Lower leg skin (tissue), 4 donors: ENCODE results near the gene SLC2A5. TPM values are rescaled to one million over a fixed set of nuclear protein-coding genes. Genes with fewer than 3 reads are reported as not detected.

Experiments
- DNase-seq, 2 donors: peaks; one replicate each; pipeline ENCODE4 v3.0.0-alpha.2; 2019; ENCODE audit warnings: low spot score in 2 of 2
- H3K4me3 ChIP-seq: fragments of 200-600 bp; sonication (generic); 2 replicates; pipeline ENCODE4 v1.5.1; 2017; ENCODE audit warnings: mild to moderate bottlenecking, low read depth; ENCODE audit not compliant: poor library complexity, severe bottlenecking
- CTCF ChIP-seq, 3 donors: fragments of 450-650 bp; IDR thresholded peaks; one replicate each; pipeline ENCODE4 v1.5.1; 2016; ENCODE audit warnings: antibody characterized with exemption in 3 of 3, mild to moderate bottlenecking in 3 of 3, moderate library complexity in 2 of 3
- POLR2A ChIP-seq, 2 donors: fragments of 450-650 bp; IDR thresholded peaks; one replicate each; pipeline ENCODE4 v1.6.1; 2016 to 2017; ENCODE audit warnings: antibody characterized with exemption in 2 of 2, mild to moderate bottlenecking in 1 of 2, moderate library complexity in 1 of 2
- WGBS, 2 donors: methylation state at CpG; one replicate each; pipeline ENCODE4 v1.1.5; 2018; 5-methylcytosine and 5-hydroxymethylcytosine counted together
- intact Hi-C: fragments of 100-400 bp; cut with DNase I; formaldehyde crosslinking; loops from one replicate; pipeline ENCODE4 v1.15.0; 2023; ENCODE audit warnings: low total_unique reads
- total RNA-seq, 4 donors: library from RNA; depleted of rRNA; stranded (reverse); fragments of >200 nt; gene quantifications; one replicate each; pipeline ENCODE4 v1.1.0, GENCODE V29; 2016

The SLC2A5 gene
- total RNA-seq, 4 donors from 2014 or later: 0.21 to 3.4 (median 1.9) TPM

DNA sequence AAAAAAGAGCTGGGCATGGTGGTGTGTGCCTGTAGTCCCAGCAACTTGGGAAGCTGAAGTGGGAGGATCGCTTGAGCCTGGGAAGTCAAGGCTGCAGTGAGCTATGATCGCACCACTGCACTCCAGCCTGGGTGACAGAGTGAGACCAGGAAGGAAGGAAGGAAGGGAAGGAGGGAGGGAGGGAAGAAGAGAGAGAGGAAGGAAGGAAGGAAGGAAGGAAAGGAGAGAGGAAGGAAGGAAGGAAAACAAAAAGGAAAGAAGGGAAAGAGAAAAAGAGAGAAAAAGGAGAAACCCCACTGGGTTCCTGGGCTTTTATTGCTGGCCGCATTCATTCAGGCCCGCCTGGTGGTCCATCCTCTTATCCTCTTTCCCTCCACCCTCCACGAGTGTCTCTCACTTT, 53.0 kb downstream of the SLC2A5 start:
- TF ChIP-seq POLR2A (IDR thresholded peaks at IDR 0.05): no peak
- no peak for TF ChIP-seq CTCF (IDR thresholded peaks at IDR 0.05)
- 83 to 88% methylated on average over 5 of the region's 5 CpGs for WGBS, 2 donors
- no peak for DNase-seq
- H3K4me3 ChIP-seq: no peak overlapping the region
- intact Hi-C loops: no loop called here

- intact Hi-C loops: no loop called here
- no peak for DNase-seq
- 89 to 92% methylated on average over 26 to 36 of the region's 36 CpGs for WGBS, 2 donors
- H3K4me3 ChIP-seq: no peak overlapping the region
- TF ChIP-seq POLR2A (IDR thresholded peaks at IDR 0.05) (no peak), CTCF (IDR thresholded peaks at IDR 0.05) (no peak)
Observed at GRCh38 chr1:9014475-9015375, 54.7 kb downstream of the SLC2A5 start.

- intact Hi-C loops: no loop called here
- DNase-seq: no peak
- 81 to 84% methylated on average over 8 of the region's 8 CpGs for WGBS, 2 donors
- no peak for TF ChIP-seq CTCF (IDR thresholded peaks at IDR 0.05)
- no peak for TF ChIP-seq POLR2A (IDR thresholded peaks at IDR 0.05)
- H3K4me3 ChIP-seq: no peak overlapping the region
Observed at GRCh38 chr1:9013819-9014218, 55.6 kb downstream of the SLC2A5 start.

- peak in 1 of 2 donors; percentile 56 for DNase-seq
- intact Hi-C loops: no loop called here
- no peak overlapping the region for H3K4me3 ChIP-seq
- TF ChIP-seq POLR2A (IDR thresholded peaks at IDR 0.05) (no peak), CTCF (IDR thresholded peaks at IDR 0.05) (no peak)
- 69 to 83% methylated on average over 8 of the region's 8 CpGs for WGBS, 2 donors
Observed at GRCh38 chr1:9010781-9011323, 58.6 kb downstream of the SLC2A5 start.

GRCh38 chr1:9009438-9010370, 59.7 kb downstream of the SLC2A5 start:
- TF ChIP-seq POLR2A (IDR thresholded peaks at IDR 0.05) (no peak), CTCF (IDR thresholded peaks at IDR 0.05) (no peak)
- WGBS, 2 donors: 65 to 66% methylated on average over 21 of the region's 21 CpGs
- H3K4me3 ChIP-seq: no peak overlapping the region
- intact Hi-C loops: loop anchor here (10.0 kb wide), 1 partner anchor 95 kb away; no protein-coding TSS in a partner anchor
- DNase-seq: no peak
